Activated effector memory CD4-positive, alpha-beta T cell treated with Interleukin-2 at 50 U/mL for 16 hours (primary cell): Measurements from ENCODE around the gene DOCK6.

Experiments
- DNase-seq: peaks from one replicate; pipeline ENCODE4 v3.0.0-alpha.2; 2020

DOCK6 gene

GRCh38 chr19:11273296-11273695 is 11.0 kb upstream of the DOCK6 start:
- no peak for DNase-seq

DNA sequence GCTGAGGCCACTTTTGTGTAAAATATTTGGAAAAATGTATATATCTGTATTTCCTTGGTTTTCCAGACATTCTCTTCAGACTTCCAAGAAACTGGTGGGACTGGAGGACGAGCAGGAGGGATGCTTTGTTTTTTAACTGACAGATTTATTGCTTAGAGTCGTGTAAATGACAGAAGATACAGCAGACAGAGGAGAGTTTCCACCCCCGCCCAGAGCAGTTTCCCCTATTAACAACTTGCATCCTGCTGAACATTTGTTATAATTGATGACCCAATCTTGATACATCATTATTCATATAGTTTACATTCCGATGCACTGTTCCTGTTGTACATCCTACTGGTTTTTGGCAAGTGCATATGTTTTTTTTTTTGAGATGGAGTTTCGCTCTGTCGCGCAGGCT is 7.1 kb upstream of the DOCK6 start:
- no peak for DNase-seq

GRCh38 chr19:11268783-11269267 is 6.5 kb upstream of the DOCK6 start:
- no peak for DNase-seq

GRCh38 chr19:11267316-11268085 is 5.2 kb upstream of the DOCK6 start:
- no peak for DNase-seq

GRCh38 chr19:11265785-11266236 is 3.5 kb upstream of the DOCK6 start:
- no peak for DNase-seq

DNA sequence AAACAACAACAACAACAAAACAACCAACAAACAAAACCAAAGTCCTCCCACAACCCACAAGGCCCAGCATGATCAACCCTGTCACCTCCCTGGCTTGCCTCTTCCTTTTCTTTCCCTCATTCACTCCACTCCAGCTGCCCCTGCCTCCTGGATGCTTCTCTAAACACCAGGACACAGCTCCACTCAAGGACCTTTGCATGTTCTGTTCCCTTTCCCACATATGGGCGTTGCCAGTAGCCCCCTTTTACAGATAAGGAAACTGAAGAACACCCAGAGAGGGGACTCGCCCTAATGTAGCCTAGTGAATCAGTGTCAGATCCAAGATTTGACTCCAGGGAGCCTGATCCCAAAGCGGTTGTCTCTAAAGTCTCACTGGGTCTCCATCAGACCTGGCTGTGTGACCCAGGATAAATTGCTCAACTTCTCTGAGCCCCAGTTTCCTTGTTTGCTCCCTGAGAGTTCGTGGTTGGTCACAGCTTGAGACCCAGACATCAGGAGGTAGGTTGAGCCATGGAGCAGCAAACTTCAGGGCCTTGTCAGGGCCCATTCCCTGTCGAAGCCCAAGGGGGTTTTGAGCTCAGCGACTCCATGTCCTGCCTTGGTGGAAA is 3.0 kb upstream of the DOCK6 start:
- DNase-seq: no peak

- no peak for DNase-seq
Observed at GRCh38 chr19:11264452-11265176, 2.3 kb upstream of the DOCK6 start.

DNA sequence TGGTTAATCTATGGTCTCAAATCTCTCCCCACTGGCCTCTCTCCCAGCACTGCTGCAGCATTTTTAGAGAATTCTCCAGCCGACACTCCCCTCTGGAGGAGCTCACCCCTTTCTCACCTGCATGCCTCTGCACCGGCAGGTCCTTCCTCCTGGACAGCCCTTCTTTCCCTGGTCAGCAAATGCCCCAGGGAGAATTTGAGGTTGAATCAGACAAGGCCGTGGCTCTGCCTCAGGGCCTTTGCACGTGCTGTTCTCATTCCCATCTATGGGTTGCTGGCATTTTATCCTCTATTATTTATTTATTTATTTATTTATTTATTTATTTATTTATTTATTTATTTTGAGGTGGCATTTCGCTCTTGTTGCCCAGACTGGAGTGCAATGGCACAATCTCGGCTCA is 1.4 kb upstream of the DOCK6 start:
- DNase-seq: no peak

DNA sequence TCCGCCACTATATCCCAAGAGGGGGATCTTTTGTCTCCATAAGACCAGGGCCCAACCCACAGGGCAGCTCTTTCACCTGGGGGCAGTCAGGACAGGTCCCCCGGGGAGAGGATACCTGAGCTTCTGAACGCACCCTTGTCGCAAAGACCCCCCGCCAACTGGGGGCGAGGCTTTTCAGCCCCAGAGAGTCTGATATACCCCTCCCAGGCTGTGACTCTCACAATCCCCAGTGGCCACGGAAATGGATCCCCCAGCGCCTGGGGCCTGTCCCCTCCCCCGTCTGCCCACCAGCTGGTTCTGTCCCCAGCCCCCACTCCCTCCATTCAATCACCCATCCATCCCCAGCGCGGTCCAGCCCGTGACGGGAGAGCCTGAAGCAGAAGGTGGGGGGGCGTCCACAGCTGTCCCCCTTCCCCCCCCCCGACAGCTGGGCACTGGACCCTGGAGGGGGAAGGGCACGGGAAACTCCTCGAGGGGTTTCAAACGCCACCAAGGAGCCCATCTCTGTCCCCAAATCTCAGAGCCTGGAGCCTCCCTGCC is 823 bp downstream of the DOCK6 start:
- DNase-seq: no peak

DNA sequence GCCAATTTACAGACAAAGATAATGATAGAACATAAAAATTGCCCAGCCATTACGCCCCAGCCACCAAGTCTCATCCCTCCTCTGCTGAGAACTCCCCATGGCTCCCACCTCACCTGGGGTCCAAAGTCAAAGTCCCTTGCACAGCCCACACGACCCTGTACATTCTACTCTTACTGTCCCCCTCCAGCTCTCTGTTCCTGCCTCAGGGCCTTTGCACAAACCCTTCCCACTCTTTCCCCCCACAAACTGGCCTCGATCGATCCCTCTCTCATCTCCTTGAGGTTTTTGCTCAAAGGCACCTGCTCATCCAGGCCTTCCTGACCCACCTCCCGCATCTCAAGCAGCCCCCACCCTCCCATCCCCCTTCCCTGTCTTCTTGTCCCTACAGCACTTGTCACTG is 1.3 kb downstream of the DOCK6 start:
- DNase-seq: no peak

DNA sequence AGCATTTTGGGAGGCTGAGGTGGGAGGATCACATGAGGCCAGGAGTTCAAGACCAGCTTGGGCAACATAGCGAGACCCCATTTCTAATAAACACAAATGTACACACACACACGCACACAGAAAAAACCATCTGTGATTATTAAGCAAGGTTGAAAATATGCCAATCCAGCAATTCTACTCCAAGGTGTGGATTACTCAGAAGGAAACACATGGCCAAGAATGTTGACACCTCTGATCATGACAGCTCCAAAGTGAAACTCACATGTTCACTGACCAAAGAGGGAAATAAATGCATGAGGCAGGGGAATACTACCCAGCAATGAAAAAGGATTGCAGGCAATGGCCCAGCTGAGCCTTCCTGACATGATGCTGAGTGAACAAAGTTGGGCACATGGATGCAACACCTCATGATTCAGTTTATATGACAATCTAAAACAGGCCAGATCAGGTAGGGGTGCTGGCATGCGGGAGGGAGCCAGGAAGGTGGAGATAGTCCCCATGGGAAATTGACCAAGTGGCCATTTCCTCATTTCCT is 4.4 kb downstream of the DOCK6 start:
- no peak for DNase-seq

GRCh38 chr19:11256189-11256588 is 6.1 kb downstream of the DOCK6 start:
- DNase-seq: no peak

DNA sequence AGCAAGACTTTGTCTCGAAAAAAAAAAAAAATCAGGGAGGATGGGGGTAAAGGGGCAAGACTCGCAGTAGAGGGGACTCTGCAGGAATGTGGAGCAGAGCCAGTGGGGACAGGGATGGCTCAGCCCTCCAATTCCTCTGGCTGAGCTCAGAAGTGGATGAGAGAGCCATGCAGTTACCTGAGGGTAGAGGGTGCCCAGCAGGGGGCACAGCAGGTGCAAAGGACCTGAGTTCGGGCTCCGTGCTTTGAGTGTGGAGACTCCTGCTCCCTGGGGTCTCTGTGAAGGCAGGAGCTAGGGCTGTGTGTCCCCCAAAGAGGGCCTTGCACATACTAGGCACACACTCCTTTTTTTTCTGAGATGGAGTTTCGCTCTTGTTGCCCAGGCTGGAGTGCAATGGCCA is 7.7 kb downstream of the DOCK6 start:
- no peak for DNase-seq

- DNase-seq: no peak
Observed at GRCh38 chr19:11252665-11253355, 9.5 kb downstream of the DOCK6 start.

DNA sequence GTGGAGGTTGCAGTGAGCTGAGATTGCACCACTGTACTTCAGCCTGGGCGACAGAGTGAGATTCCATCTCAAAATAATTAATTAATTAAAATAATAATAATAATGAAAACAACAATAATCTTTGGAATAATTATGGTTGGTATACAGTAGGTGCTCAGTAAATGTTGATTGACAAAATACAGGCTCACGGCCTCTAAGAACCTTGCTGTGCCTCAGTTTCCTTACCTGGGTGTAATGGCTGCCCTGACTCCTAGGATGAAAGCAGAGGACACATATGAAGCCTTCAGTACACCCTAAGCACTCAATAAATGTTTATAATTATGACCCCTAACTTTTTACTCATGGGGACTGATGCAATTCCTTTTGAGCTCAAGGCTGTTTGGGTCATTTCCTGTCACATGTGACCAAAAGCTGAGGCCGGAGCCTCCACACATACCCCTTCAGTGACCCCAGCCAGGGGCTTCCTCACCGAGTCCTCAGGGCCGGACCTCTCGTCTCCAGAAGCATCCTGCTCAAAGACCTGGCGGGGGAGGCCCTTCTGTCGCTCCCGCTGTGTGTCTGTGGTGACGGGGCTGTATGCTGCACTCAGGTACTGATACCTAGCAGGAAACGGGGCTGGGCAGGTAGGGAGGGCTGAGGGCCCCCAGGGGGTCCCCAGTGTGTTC is 10.5 kb downstream of the DOCK6 start:
- DNase-seq: no peak

DNA sequence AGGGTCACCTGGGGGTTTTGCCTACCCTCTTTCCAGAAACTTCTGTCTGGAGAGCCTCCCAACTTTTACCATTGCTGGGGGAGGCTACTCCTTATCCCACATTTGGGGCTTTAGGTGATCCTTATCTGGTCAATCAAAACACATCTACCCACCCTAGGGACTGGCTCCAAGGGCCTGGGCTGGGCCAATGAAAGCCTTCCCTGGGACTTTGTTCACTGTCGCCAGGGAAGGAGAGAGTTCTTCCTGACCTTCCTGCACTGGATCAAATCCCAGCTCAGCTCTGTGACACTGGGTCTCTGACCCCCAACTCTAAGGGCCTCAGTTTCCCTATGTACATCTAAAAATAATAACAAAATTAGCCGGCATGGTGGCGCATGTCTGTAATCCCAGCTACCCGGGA is 11.1 kb downstream of the DOCK6 start:
- DNase-seq: no peak

DNA sequence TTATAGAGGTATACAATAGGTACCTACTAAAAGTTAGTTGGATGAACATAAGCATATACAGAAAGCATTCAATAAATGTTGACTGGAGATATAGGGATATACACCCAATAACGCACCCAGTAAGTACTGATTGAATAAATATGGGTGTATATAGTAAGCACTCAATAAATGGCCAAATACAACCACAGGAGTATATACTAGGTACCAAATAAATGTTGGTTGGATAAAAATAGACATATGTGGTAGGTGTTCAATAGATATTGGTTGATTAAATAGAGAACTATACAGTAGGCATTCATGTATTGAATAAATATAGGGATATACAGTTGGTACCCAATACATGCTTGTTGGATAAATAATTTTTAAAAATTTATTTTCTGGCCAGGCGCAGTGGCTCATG is 13.5 kb downstream of the DOCK6 start:
- no peak for DNase-seq

- no peak for DNase-seq
Observed at GRCh38 chr19:11247934-11248333, 14.4 kb downstream of the DOCK6 start.

- no peak for DNase-seq
Observed at GRCh38 chr19:11247391-11247790, 14.9 kb downstream of the DOCK6 start.

DNA sequence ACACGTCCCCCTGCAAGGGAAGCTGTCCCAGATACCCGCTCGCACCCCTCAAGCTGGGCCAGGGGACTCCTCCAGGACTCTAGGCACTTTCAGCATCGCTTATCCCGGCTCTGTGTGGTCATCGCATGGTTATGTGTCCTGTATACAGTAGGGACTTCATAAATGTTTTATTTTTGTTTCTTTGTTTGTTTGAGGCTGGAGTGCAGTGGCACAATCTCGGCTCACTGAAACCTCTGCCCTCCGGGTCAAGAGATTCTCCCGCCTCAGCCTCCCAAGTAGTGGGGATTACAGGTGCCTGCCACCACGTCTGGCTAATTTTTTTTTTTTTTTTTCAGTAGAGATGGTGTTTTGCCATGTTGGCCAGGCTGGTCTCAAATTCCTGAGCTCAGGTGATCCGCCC is 15.4 kb downstream of the DOCK6 start:
- DNase-seq: no peak

GRCh38 chr19:11244846-11245589 is 17.3 kb downstream of the DOCK6 start:
- no peak for DNase-seq
